Left ventricle myocardium inferior (tissue), 1 donor: ENCODE data around the gene IL17RA. TPM values are rescaled to one million over a fixed set of nuclear protein-coding genes. Genes with fewer than 3 reads are reported as not detected.
"Not testable (repeated sequence)": the region's sequence is repeated elsewhere in the genome, so short reads cannot be mapped to it uniquely, and the experiment has no call there.

ENCODE experiments used
- DNase-seq: peaks from one replicate; pipeline ENCODE4 v3.0.0-alpha.2; 2020
- H3K27ac ChIP-seq: fragments of 200-600 bp; replicated peaks from 2 replicates; pipeline ENCODE4 v1.8.0; 2021
- H3K27me3 ChIP-seq: fragments of 200-600 bp; 2 replicates; pipeline ENCODE4 v1.8.0; 2021; ENCODE audit warnings: low read depth
- H3K36me3 ChIP-seq: fragments of 200-600 bp; 2 replicates; pipeline ENCODE4 v1.8.0; 2021
- H3K4me1 ChIP-seq: fragments of 200-600 bp; 2 replicates; pipeline ENCODE4 v1.8.0; 2021
- H3K4me3 ChIP-seq: fragments of 200-600 bp; 2 replicates; pipeline ENCODE4 v1.8.0; 2021; ENCODE audit warnings: mild to moderate bottlenecking, moderate library complexity
- H3K9me3 ChIP-seq: fragments of 200-600 bp; replicated peaks from 2 replicates; pipeline ENCODE4 v1.8.0; 2021
- CTCF ChIP-seq: fragments of 200-600 bp; IDR thresholded peaks from 2 replicates; pipeline ENCODE4 v1.8.0; 2021; ENCODE audit warnings: antibody characterized with exemption, mild to moderate bottlenecking, borderline replicate concordance
- intact Hi-C: fragments of 100-400 bp; cut with micrococcal nuclease; formaldehyde crosslinking; loops from one replicate; pipeline ENCODE4 v1.11.0; 2022
- long read RNA-seq: library from polyadenylated mRNA; unstranded; transcript quantifications from one replicate; pipeline ENCODE4 v2.0.0, GENCODE V29; 2021
- total RNA-seq: library from RNA; stranded (reverse); fragmentation: NEBNext Ultra II Directional; extraction: Animal tissue kit (Norgen Biotek cat#: 25700); gene quantifications from one replicate; pipeline ENCODE4 v1.2.1, GENCODE V29; 2021
- donor health status: DM: no; HTN: yes; CAD: no; lungs with severe emphysema.

The IL17RA gene, protein sequence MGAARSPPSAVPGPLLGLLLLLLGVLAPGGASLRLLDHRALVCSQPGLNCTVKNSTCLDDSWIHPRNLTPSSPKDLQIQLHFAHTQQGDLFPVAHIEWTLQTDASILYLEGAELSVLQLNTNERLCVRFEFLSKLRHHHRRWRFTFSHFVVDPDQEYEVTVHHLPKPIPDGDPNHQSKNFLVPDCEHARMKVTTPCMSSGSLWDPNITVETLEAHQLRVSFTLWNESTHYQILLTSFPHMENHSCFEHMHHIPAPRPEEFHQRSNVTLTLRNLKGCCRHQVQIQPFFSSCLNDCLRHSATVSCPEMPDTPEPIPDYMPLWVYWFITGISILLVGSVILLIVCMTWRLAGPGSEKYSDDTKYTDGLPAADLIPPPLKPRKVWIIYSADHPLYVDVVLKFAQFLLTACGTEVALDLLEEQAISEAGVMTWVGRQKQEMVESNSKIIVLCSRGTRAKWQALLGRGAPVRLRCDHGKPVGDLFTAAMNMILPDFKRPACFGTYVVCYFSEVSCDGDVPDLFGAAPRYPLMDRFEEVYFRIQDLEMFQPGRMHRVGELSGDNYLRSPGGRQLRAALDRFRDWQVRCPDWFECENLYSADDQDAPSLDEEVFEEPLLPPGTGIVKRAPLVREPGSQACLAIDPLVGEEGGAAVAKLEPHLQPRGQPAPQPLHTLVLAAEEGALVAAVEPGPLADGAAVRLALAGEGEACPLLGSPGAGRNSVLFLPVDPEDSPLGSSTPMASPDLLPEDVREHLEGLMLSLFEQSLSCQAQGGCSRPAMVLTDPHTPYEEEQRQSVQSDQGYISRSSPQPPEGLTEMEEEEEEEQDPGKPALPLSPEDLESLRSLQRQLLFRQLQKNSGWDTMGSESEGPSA
- 7.6 TPM for total RNA-seq
- long read RNA-seq, full-length matches to known transcripts = 3 of 9 reads
- long read RNA-seq, partial matches to known transcripts = 0 of 9 reads
- long read RNA-seq, other reads (novel, unspliced or antisense) = 6 of 9 reads

- Histone ChIP-seq H3K36me3 (no peaks in the 10 kb centered on the region), H3K9me3 (no peaks in the 10 kb centered on the region), H3K4me3 (peak within 1 kb of the TSS; percentile 86), H3K4me1 (peaks cover 35% of the 10 kb centered on the region), H3K27ac (peak within 1 kb of the TSS; percentile 87), H3K27me3 (no peaks in the 10 kb centered on the region)
- DNase-seq = peak; percentile 90
- intact Hi-C loops = loop anchor here (10.0 kb wide), 1 partner anchor 80 kb away; no protein-coding TSS in a partner anchor
- peak; percentile 6 for TF ChIP-seq CTCF
These were observed at the start of gene IL17RA for GRCh38 chr22:17084554-17085276. Gene IL17RA, plus strand, starts transcription at chr22:17085000. Its CDS starts 92 bp downstream, at chr22:17085092.

DNA sequence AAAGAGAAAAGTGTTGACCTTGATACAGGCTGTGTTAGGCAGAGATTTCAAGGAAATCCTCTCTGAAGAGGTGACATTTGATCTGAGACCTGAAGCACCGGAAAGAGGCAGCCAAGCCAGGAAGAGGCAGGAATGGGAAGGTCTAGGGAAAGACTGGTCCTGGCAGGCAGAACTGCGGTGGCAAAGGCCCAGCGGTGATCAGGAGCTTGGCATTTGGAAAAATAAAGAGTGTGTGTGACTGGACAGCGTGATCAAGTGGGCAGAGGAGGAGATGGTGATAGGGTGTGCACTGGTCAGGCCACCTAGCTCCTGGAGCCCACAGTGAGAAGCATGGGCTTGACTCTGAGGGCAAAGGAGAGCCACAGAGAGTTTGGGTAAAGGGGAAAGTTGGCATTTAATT is 49.6 kb upstream of the IL17RA start:
- intact Hi-C loops = no loop called here
- H3K9me3 ChIP-seq = no peaks in the 10 kb centered on the region
- no peak overlapping the region for H3K27ac ChIP-seq
- H3K36me3 ChIP-seq = no peaks in the 10 kb centered on the region
- DNase-seq = no peak
- TF ChIP-seq CTCF = no peak
- peaks cover 5% of the 10 kb centered on the region for H3K4me1 ChIP-seq
- peak overlapping the region; percentile 62 for H3K4me3 ChIP-seq
- peaks cover 38% of the 10 kb centered on the region for H3K27me3 ChIP-seq

- H3K9me3 ChIP-seq, intact Hi-C loops, H3K36me3 ChIP-seq, H3K4me1 ChIP-seq: not testable (repeated sequence)
- peak overlapping the region; percentile 63 for H3K27ac ChIP-seq
- DNase-seq = peak; percentile 25
- H3K4me3 ChIP-seq = peak overlapping the region; percentile 62
- peaks cover 38% of the 10 kb centered on the region for H3K27me3 ChIP-seq
These were observed 48.6 kb upstream of the IL17RA start for GRCh38 chr22:17035976-17036841.

- H3K9me3 ChIP-seq, intact Hi-C loops, H3K36me3 ChIP-seq, H3K4me1 ChIP-seq, DNase-seq: not testable (repeated sequence)
- Histone ChIP-seq H3K27ac (peak overlapping the region; percentile 63), H3K4me3 (peak overlapping the region; percentile 62), H3K27me3 (peaks cover 37% of the 10 kb centered on the region)
These were observed 47.7 kb upstream of the IL17RA start for GRCh38 chr22:17036842-17037711.

GRCh38 chr22:17043521-17043920 is 41.3 kb upstream of the IL17RA start:
- Histone ChIP-seq H3K27ac (no peak overlapping the region), H3K36me3 (peaks cover under 1% of the 10 kb centered on the region), H3K4me3 (no peak overlapping the region), H3K4me1 (no peaks in the 10 kb centered on the region), H3K9me3 (no peaks in the 10 kb centered on the region), H3K27me3 (peaks cover 16% of the 10 kb centered on the region)
- TF ChIP-seq CTCF = no peak
- intact Hi-C loops = no loop called here
- no peak for DNase-seq
